Activated CD8-positive, alpha-beta memory T cell treated with anti-CD3 and anti-CD28 coated beads, Interleukin-2, amount 50 U/mL, for 48 hours (primary cell): Measurements from ENCODE around the gene SUCO.

Experiments
- DNase-seq: peaks from one replicate; pipeline ENCODE4 v3.0.0-alpha.2; 2020

Gene SUCO

GRCh38 chr1:172650474-172651193 is 117.7 kb downstream of the SUCO start:
- no peak for DNase-seq

- DNase-seq: no peak
Observed at GRCh38 chr1:172653015-172653709, 120.2 kb downstream of the SUCO start.

- no peak for DNase-seq
Observed at GRCh38 chr1:172654535-172654934, 121.6 kb downstream of the SUCO start.

DNA sequence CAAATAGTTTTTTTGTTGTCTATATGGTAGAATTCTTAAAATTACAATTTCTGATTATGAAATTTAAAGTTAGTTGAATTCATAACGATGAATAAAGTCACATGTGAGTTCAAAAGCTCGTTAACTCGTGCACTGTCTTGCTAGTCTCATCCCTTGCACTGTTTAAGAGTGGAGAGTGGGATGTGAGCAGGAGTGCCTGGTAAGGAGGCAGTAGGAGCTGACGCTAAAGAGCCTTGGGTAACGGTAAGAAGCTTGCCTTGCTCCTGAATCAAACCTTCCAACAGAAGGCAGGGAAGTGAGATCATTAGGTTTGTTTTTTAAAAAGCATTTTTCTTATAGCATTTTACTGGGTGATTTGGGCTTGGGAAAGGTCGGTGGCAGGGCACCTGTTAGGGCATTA is 123.6 kb downstream of the SUCO start:
- no peak for DNase-seq

GRCh38 chr1:172657586-172657985 is 124.6 kb downstream of the SUCO start:
- no peak for DNase-seq

DNA sequence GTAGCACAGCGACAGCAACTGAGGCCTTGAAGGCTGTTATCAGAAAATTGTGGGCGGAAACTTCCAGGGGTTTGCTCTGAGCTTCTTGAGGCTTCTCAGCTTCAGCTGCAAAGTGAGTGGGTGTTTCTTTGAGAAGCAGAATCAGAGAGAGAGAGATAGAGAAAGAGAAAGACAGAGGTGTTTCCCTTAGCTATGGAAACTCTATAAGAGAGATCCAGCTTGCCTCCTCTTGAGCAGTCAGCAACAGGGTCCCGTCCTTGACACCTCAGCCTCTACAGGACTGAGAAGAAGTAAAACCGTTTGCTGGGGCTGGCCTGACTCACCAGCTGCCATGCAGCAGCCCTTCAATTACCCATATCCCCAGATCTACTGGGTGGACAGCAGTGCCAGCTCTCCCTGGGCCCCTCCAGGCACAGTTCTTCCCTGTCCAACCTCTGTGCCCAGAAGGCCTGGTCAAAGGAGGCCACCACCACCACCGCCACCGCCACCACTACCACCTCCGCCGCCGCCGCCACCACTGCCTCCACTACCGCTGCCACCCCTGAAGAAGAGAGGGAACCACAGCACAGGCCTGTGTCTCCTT is 126.0 kb downstream of the SUCO start, which contains the start of gene FASLG:
Gene FASLG (plus strand): TSS at position 233 of the 583 bp plus-strand sequence. CDS start 99 bp downstream, at position 332.
- DNase-seq: peak; percentile 78

DNA sequence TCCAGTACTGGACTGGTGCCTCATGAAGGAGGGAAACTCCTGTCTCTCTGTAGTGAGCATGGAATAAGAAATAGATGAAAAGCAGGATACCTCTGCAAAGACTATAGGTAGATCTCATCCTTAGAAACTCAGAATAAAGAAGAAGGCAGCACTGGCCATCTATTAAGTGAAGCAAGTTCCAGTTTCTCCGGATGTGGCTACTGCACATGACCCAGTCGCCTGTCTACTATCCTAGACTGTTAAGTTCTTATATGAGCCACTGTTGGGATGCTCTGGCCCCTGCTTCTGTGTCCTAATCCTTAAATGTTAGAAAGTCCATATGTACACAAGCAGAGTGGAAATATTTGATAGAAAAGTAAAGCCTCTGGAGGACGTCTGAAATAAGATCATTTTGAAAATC is 128.2 kb downstream of the SUCO start:
- DNase-seq: no peak
